Activated CD4-positive, alpha-beta T cell treated with anti-CD3 and anti-CD28 coated beads, Interleukin-2, amount 50 U/mL, for 4 hours (primary cell): ENCODE results near the gene HSPBP1.
"Not testable (repeated sequence)": the region's sequence is repeated elsewhere in the genome, so short reads cannot be mapped to it uniquely, and the experiment has no call there.

Source experiments
- DNase-seq, 2 experiments: peaks; one replicate each; pipeline ENCODE4 v3.0.0-alpha.2; 2020

Gene HSPBP1

DNA sequence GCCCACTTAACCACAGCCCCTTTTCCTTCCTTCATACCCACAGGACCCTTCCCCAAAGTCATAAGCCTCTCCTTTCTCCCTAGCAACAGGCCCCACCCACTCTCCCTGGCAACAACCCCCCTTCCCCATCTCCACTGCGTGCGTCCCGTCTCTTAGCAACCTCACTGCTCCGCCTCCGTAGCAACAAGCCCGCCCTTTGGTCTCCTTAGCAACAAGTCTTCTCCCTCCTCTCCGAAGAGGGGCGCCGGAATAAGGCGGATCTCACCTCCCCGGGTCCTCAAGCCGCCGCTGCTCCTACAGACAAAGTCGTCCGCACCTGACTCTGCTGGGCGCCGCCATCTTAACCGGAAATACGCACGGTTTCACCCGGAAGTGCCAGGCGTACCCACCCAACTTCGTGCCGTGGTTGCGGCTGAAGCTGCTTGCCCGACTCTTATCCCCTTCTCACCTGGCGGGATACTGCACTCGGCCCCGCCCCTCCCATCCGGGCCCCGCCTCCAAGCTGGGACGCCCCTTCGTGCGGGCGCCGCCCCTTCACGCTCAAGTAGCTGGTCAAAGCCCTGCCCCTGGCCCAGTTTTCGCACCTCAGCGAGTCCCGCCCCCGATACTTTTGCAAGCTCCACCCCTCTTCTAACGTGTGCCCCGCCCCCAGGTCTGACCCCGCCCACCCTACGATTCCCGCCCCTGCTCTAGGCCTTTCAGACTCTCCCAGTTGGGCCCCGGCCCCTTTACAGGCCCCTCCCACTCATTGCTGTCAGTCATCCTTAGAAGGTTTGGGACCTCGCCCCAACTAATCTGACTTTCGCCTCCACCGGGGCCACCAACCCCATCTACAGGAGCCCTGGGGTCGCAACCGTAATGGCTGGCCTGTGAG lies at the start of gene HSPBP1:
Gene HSPBP1 (minus strand): TSS at position 341 of the 874 bp plus-strand sequence. CDS start 502 bp downstream, outside the sequence.
- peak; percentile 89 to 91 for DNase-seq

DNA sequence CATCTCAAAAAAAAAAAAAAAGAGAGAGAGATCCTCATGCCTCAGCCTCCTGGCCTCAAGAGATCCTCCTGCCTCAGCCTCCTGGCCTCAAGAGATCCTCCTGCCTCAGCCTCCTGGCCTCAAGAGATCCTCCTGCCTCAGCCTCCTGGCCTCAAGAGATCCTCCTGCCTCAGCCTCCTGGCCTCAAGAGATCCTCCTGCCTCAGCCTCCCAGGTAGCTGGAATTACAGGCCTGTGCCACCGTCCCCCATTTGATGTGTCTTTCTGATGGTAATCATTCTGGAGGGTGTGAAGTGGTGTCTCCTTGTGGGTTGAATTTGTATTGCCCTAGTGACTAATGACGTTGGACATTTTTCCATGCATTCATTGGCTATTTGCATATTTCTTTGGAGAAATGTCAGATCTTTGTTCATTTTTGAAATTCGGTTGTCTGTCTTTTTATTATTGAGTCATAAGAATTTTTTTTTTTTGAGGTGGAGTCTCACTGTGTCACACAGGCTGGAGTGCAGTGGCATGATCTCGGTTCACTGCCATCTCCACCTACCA lies 48.9 kb upstream of the HSPBP1 start:
- DNase-seq: not testable (repeated sequence)

DNA sequence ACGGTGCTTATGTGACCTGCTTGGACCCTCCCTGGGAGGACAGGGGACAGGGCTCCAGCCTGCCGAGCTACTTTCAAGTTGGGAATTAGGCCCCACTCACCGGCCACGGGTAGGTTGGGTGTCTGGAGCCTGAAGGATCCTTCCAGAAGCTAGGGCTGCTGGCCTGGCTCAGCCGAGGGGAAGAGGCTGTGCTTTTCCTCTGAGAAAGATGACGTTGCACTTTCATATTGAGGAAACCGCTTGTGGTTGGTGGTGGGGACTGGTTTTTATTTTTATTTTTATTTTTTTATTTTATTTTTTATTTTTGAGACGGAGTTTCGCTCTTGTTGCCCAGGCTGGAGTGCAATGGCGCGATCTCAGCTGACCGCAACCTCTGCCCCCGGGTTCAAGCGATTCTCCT lies 45.3 kb upstream of the HSPBP1 start, which contains the start of gene TMEM150B:
Gene TMEM150B (minus strand): TSS at position 170 of the 400 bp plus-strand sequence. CDS start 4,305 bp downstream, outside the sequence.
- no peak for DNase-seq

- DNase-seq: no peak
Measured at GRCh38 chr19:55324662-55325061, 44.8 kb upstream of the HSPBP1 start.

DNA sequence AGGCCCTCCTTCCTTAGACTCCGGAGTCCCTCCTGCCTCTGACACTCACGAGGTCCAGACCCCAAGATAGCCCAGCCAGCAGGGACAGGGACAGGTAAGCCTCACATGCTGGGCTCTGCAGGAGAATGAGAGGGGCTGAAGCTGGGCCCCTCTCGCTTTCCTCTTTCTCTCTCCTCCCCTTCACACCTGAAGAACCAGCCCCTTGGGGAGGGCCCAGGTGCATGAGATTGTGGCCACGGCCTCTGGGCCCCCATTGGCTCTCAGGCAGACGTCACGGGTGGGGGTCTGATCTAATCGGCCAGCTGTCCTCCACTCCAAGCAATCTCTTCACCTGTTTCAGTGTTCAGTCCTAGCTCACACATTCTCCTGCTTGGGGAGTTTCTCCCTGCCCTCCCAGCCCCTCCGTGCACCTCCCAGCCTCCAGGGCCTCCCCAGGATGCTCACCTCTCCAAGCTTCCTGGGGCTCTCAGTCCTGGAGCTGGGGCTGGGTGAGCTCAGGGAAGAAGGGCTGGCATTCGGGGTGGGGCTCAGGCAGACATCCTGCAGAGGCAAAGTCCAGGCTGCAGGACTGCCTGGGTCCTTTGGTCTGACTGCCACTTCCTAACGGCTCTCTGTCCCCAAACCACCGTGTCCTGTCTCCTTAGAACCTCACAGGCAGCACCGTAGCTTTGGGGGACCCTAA lies 42.4 kb upstream of the HSPBP1 start:
- no peak for DNase-seq

- no peak for DNase-seq
Measured at GRCh38 chr19:55321466-55322137, 41.7 kb upstream of the HSPBP1 start.

DNA sequence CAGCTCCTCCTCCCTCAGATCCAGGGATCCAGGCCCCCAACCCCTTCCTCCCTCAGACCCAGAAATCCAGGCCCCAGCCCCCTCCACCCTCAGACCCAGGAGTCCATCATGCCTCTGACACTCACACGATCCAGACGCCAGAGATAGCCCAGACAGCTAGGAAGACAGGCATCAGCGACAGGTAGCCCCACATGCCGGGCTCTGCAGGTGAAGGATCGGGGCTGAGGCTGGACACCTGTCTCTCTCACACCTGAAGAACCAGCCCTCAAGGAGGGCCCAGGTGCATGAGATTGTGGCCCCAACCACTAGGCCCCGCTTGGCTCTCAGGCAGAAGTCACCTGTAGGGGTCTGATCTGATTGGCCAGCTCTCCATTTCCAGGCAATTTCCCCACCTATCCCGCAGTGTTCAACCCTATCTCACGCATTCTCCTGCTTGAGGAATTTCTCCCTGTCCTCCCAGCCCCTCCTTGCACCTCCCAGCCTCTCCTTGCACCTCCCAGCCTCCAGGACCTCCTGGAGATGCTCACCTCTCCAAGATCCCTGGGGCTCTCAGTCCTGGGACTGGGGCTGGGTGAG lies 41.0 kb upstream of the HSPBP1 start:
- no peak for DNase-seq

GRCh38 chr19:55319785-55320184 lies 39.9 kb upstream of the HSPBP1 start:
- DNase-seq: no peak

DNA sequence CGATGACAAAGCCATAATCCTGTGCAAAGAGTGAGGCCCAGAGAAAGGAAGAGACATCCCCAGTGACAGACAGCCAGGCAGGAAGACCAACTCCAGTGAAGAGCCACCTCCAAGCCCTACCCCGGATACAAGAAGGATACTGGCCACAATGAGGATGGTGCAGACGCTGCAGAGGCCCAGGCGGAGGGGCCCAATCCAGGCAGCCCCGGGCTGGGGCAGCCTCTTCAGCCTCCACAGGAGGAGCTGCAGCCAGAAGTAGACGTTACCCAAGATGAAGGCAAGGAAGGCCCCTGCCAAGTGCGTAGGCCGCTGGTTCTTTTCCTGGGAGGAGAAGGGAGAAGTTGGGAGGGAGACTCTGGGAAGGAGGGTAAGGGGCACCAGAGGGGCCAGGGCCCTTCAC lies 36.7 kb upstream of the HSPBP1 start:
- DNase-seq: no peak

DNA sequence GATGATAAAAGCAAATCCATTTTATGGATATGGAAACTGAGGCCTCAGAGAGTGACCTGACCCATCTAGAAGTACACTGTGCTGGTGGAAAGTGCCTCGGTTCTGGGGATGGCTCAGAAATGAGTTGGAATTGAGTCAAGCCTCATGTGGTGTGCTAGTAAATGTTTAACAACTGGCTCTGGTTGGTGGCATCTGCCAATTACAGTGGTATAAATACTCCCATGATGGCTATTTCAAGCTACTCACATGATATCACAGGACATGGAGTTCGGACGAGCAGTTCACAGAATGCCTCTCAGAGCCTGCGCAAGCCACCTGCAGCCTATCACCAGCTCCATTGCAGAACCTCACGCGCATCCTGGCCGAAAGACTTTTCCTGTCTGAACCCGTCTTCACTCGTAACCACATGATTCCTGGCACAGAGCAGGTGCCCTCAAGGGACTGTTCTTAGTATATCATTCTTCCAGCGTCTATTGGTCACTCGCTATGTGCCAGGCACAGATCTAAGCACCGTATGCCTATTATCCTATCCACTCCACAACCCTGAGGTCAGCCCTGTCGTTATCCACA lies 36.1 kb upstream of the HSPBP1 start:
- DNase-seq: no peak

- no peak for DNase-seq
Measured at GRCh38 chr19:55314396-55314795, 34.5 kb upstream of the HSPBP1 start.

DNA sequence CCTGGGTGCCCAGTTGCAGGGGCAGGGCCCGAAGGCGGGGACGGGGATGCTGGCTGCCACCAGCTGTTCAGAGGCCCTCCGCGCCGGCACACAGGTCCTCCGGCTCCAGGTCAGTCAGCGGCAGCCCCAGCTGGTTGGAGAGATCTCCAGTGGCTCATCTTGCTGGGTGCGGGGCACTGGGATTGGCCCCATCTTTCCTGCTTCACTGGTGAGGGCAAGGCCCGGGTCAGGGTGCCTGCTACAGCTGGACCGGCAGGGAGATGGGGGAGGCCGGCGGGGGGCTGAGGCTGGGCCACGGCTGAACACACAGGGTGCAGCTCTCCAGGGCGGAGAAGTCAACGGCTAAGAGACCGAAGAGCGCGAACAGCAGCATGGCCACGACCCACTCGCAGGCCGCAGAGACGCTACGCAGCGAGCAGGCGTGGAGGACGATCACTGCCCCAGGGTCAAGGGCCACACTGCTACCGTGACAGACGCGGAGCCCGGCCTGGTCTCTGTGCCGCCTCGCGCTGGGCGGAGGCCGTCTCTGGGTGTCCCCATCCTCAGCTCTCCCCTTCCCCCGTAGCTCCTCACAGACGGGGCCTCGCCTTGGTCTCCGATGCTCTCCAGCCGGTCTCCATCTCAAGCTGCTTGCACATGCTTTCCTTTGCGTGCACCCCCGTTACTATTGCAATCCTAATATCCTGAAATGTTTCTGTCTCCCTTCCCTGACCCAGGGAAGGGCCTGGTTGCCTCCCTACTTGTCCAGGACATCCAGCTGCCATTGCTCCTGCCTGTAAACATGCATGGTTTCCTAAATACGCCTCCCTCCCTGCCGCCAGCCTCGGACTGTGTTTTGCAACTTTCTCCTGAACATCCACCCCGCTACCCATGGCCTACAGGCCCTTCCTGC lies 33.0 kb upstream of the HSPBP1 start:
- DNase-seq: no peak

DNA sequence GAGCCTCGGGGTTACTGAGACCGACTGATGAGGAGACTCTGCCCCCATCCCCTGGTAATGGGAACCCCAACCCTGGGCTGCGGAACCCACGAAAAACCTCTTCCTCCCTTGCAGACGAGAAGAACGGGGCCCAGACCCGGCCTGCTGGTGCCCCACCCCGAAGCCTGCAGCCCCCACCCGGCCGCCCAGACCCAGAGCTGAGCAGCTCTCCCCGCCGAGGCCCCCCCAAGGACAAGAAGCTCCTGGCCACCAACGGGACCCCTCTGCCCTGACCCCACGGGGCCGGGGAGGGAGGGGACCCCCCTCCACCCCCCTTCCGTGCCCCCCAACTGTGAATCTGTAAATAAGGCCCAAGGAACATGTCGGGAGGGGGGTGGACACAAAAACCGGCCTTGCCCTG lies 31.9 kb upstream of the HSPBP1 start:
- no peak for DNase-seq

- no peak for DNase-seq
Measured at GRCh38 chr19:55311397-55311796, 31.5 kb upstream of the HSPBP1 start.

GRCh38 chr19:55310498-55310897 lies 30.6 kb upstream of the HSPBP1 start:
- DNase-seq: no peak

GRCh38 chr19:55309448-55309847 lies 29.5 kb upstream of the HSPBP1 start:
- no peak for DNase-seq

- DNase-seq: no peak
Measured at GRCh38 chr19:55308281-55308680, 28.4 kb upstream of the HSPBP1 start.

GRCh38 chr19:55306712-55307111 lies 26.8 kb upstream of the HSPBP1 start:
- DNase-seq: no peak

GRCh38 chr19:55305983-55306562 lies 26.2 kb upstream of the HSPBP1 start:
- DNase-seq: no peak

GRCh38 chr19:55305491-55305890 lies 25.6 kb upstream of the HSPBP1 start:
- DNase-seq: peak; percentile 39 to 47

- DNase-seq: no peak
Measured at GRCh38 chr19:55304980-55305379, 25.1 kb upstream of the HSPBP1 start.
